K562 (cell line): ENCODE data around the gene PPP6R1. TPM values are rescaled to one million over a fixed set of nuclear protein-coding genes. Genes with fewer than 3 reads are reported as not detected.

ENCODE experiments used
- ETV1 ChIP-seq: fragments of 450-650 bp; conservative IDR thresholded peaks from 2 replicates; pipeline ENCODE4 v1.6.1; 2016; ENCODE audit warnings: missing genetic modification characterization, control low read depth, low read depth, missing compliant biosample characterization
- HDGF ChIP-seq: fragments of 450-650 bp; IDR thresholded peaks from 2 replicates; pipeline ENCODE4 v1.6.1; 2016
- JUN ChIP-seq, 2 experiments: sonication (generic) in 1 of 2; formaldehyde crosslinking in 1 of 2; IDR thresholded peaks; 2 replicates each; pipeline versions ENCODE4 v1.6.1 to v1.8.0; 2012 to 2022; ENCODE audit warnings: borderline replicate concordance in 2 of 2, mild to moderate bottlenecking in 2 of 2, improper control_type of control experiment in 1 of 2, low read depth in 1 of 2, low read length in 1 of 2, missing genetic modification reagents in 1 of 2
- MEIS2 ChIP-seq: fragments of 450-650 bp; IDR thresholded peaks from 2 replicates; pipeline ENCODE4 v1.6.1; 2014; ENCODE audit warnings: mild to moderate bottlenecking; ENCODE audit not compliant: partially characterized antibody
- RBM17 ChIP-seq: fragments of 200-400 bp; formaldehyde crosslinking; IDR thresholded peaks from 2 replicates; pipeline ENCODE4 v1.6.1; 2017; ENCODE audit warnings: low read depth, mild to moderate bottlenecking, low read length, borderline replicate concordance
- RFX5 ChIP-seq: IDR thresholded peaks from 2 replicates; pipeline ENCODE4 v1.6.1; 2011; ENCODE audit warnings: low read depth, mild to moderate bottlenecking, improper control_type of control experiment, low read length
- RFX7 ChIP-seq: fragments of 250-450 bp; sonication (Bioruptor Pico); IDR thresholded peaks from 2 replicates; pipeline ENCODE4 v1.5.1; 2021; ENCODE audit warnings: mild to moderate bottlenecking
- SOX6 ChIP-seq: fragments of 450-650 bp; IDR thresholded peaks from 2 replicates; pipeline ENCODE4 v1.6.1; 2014; ENCODE audit warnings: mild to moderate bottlenecking
- SREBF2 ChIP-seq: sonication (generic); formaldehyde crosslinking; IDR thresholded peaks from 2 replicates; pipeline ENCODE4 v1.4.0; 2020; ENCODE audit warnings: mild to moderate bottlenecking, missing genetic modification reagents
- ZBTB34 ChIP-seq: fragments of 250-450 bp; sonication (Bioruptor Pico); IDR thresholded peaks from 2 replicates; pipeline ENCODE4 v1.8.0; 2021; ENCODE audit warnings: mild to moderate bottlenecking, moderate library complexity
- ZNF174 ChIP-seq: fragments of 250-450 bp; sonication (Bioruptor Pico); IDR thresholded peaks from 2 replicates; pipeline ENCODE4 v1.4.0; 2020; ENCODE audit warnings: mild to moderate bottlenecking
- ZNF277 ChIP-seq: fragments of 250-450 bp; sonication (Bioruptor Pico); IDR thresholded peaks from 2 replicates; pipeline ENCODE4 v1.8.0; 2022; ENCODE audit warnings: inconsistent platforms, mild to moderate bottlenecking, moderate library complexity, borderline replicate concordance
- ZNF324 ChIP-seq: fragments of 250-450 bp; sonication (Bioruptor Pico); IDR thresholded peaks from 2 replicates; pipeline ENCODE4 v1.4.0; 2020; ENCODE audit warnings: mild to moderate bottlenecking
- ZNF444 ChIP-seq: fragments of 250-450 bp; sonication (Bioruptor Pico); IDR thresholded peaks from 2 replicates; pipeline ENCODE4 v1.4.0; 2020; ENCODE audit warnings: mild to moderate bottlenecking, moderate library complexity
- polyA plus RNA-seq, 8 experiments: library from polyadenylated mRNA; depleted of rRNA in 4 of 8; stranded (reverse) in 5 of 8; unstranded in 3 of 8; fragments of >200 nt; fragmentation: Nextera tagmentation in 2 of 8; fragmentation: Illumina TruSeq in 1 of 8; extraction: Ambion mirVana in 2 of 8; extraction: Trizol in 1 of 8; gene quantifications; 2 replicates each; pipeline versions ENCODE4 v1.2.1 to v1.2.3, GENCODE V29; 2011 to 2014; ENCODE audit warnings: inconsistent platforms in 1 of 8, missing spikeins in 1 of 8
- total RNA-seq, 7 experiments: library from RNA; depleted of rRNA in 6 of 7; stranded (reverse); fragments of >200 nt in 6 of 7; fragmentation: Illumina TruSeq in 2 of 7; extraction: Trizol in 2 of 7; gene quantifications; 2 replicates each; pipeline versions ENCODE4 v1.2.1 to v1.2.3, GENCODE V29; 2011 to 2021; ENCODE audit warnings: low replicate concordance in 1 of 7
- TF ChIP-seq, protein P1 (sequence below), 2 experiments: fragments of 450-650 bp; IDR thresholded peaks; 2 replicates each; pipeline ENCODE4 v1.6.1; 2018; ENCODE audit warnings: mild to moderate bottlenecking in 2 of 2, low read depth in 1 of 2; ENCODE audit not compliant: partially characterized antibody in 2 of 2
- TF ChIP-seq, protein P2 (sequence below): fragments of 450-650 bp; IDR thresholded peaks from 2 replicates; pipeline ENCODE4 v1.6.1; 2017; ENCODE audit warnings: antibody characterized with exemption, mild to moderate bottlenecking

The PPP6R1 gene
- total and polyA plus RNA-seq, 9 of the 15 experiments (the other 6 are each of a cell fraction or from before 2014, with no cell fraction given), result 0.48 to 135 (median 37.2) TPM

DNA sequence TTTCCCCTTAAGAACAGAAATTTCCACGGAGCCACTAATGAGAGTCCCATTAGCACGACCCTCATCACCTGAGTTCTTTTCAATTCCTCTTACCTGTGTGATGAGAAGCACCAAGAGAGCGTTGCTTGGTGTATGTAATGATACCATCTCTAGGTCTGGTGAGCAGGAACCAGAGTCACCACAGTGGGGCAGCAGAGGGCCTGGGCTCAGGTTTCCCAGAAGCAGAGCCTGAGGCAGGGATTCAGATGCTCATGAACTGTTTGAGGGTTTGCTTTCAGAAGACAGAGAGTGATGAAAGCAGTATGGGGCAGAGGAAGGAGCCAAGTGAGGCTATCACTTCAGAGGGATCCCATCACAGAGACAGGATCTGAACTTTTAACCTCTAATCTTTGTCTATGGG is 46.4 kb downstream of the PPP6R1 start (continued):
- TF ChIP-seq, protein P1, sequence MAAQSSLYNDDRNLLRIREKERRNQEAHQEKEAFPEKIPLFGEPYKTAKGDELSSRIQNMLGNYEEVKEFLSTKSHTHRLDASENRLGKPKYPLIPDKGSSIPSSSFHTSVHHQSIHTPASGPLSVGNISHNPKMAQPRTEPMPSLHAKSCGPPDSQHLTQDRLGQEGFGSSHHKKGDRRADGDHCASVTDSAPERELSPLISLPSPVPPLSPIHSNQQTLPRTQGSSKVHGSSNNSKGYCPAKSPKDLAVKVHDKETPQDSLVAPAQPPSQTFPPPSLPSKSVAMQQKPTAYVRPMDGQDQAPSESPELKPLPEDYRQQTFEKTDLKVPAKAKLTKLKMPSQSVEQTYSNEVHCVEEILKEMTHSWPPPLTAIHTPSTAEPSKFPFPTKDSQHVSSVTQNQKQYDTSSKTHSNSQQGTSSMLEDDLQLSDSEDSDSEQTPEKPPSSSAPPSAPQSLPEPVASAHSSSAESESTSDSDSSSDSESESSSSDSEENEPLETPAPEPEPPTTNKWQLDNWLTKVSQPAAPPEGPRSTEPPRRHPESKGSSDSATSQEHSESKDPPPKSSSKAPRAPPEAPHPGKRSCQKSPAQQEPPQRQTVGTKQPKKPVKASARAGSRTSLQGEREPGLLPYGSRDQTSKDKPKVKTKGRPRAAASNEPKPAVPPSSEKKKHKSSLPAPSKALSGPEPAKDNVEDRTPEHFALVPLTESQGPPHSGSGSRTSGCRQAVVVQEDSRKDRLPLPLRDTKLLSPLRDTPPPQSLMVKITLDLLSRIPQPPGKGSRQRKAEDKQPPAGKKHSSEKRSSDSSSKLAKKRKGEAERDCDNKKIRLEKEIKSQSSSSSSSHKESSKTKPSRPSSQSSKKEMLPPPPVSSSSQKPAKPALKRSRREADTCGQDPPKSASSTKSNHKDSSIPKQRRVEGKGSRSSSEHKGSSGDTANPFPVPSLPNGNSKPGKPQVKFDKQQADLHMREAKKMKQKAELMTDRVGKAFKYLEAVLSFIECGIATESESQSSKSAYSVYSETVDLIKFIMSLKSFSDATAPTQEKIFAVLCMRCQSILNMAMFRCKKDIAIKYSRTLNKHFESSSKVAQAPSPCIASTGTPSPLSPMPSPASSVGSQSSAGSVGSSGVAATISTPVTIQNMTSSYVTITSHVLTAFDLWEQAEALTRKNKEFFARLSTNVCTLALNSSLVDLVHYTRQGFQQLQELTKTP (IDR thresholded peaks at IDR 0.05; ENCODE audit: low read depth in 1 of 2, partially characterized antibody in 2 of 2), result peak; percentile 38 to 40
- TF ChIP-seq HDGF (no peak), ETV1 (tag) (no peak; the same call in 1 of the 2 replicates), RFX5 (no peak), SOX6 (peak; percentile 62; the same call in 1 of the 2 replicates), SREBF2 (CRISPR knock-in tag) (no peak), ZNF324 (CRISPR knock-in tag) (no peak), ZNF277 (CRISPR knock-in tag) (no peak), JUN (IDR thresholded peaks at IDR 0.05; ENCODE audit: borderline replicate concordance, low read depth, low read length) (no peak), JUN (CRISPR knock-in tag; IDR thresholded peaks at IDR 0.05; ENCODE audit: borderline replicate concordance) (no peak), ZBTB34 (CRISPR knock-in tag) (no peak), MEIS2 (peak; percentile 55), RFX7 (CRISPR knock-in tag) (no peak), ZNF174 (CRISPR knock-in tag) (no peak), RBM17 (no peak), ZNF444 (CRISPR knock-in tag) (no peak)
- TF ChIP-seq, protein P2, sequence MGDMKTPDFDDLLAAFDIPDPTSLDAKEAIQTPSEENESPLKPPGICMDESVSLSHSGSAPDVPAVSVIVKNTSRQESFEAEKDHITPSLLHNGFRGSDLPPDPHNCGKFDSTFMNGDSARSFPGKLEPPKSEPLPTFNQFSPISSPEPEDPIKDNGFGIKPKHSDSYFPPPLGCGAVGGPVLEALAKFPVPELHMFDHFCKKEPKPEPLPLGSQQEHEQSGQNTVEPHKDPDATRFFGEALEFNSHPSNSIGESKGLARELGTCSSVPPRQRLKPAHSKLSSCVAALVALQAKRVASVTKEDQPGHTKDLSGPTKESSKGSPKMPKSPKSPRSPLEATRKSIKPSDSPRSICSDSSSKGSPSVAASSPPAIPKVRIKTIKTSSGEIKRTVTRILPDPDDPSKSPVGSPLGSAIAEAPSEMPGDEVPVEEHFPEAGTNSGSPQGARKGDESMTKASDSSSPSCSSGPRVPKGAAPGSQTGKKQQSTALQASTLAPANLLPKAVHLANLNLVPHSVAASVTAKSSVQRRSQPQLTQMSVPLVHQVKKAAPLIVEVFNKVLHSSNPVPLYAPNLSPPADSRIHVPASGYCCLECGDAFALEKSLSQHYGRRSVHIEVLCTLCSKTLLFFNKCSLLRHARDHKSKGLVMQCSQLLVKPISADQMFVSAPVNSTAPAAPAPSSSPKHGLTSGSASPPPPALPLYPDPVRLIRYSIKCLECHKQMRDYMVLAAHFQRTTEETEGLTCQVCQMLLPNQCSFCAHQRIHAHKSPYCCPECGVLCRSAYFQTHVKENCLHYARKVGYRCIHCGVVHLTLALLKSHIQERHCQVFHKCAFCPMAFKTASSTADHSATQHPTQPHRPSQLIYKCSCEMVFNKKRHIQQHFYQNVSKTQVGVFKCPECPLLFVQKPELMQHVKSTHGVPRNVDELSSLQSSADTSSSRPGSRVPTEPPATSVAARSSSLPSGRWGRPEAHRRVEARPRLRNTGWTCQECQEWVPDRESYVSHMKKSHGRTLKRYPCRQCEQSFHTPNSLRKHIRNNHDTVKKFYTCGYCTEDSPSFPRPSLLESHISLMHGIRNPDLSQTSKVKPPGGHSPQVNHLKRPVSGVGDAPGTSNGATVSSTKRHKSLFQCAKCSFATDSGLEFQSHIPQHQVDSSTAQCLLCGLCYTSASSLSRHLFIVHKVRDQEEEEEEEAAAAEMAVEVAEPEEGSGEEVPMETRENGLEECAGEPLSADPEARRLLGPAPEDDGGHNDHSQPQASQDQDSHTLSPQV, result peak; percentile 33; the same call in 1 of the 2 replicates
